Panc1 (cell line): ENCODE measurements around the gene MSH2. TPM values are rescaled to one million over a fixed set of nuclear protein-coding genes. Genes with fewer than 3 reads are reported as not detected.

Source experiments
- ATAC-seq: fragments of 200-7000 bp; cut with Tn5 transposase; 2 replicates; pipeline ENCODE4 v1.9.1; 2020; ENCODE audit warnings: mild to moderate bottlenecking, moderate library complexity
- BruUV-seq: library from RNA; stranded (reverse); fragments of 400-500 nt; replicated peaks from 2 replicates; lab custom pipeline; 2021; lab: Mats Ljungman, UMichigan
- CTCF ChIA-PET: fragments of 300-600 bp; sonication (Branson Sonifier 250); formaldehyde crosslinking; loops from one replicate; lab custom pipeline; 2022; ENCODE audit warnings: antibody characterized with exemption; lab: Charles Lee
- POLR2A ChIA-PET: fragments of 300-600 bp; sonication (Branson Sonifier 250); formaldehyde crosslinking; loops from one replicate; lab custom pipeline; 2022; ENCODE audit warnings: antibody characterized with exemption; lab: Charles Lee
- DNase-seq: peaks from one replicate; pipeline ENCODE4 v3.0.0-alpha.2; 2010; ENCODE audit warnings: low read depth, low spot score
- H3K27ac ChIP-seq: 2 replicates; pipeline ENCODE4 v1.5.1; 2011; ENCODE audit warnings: mild to moderate bottlenecking, low read length, inconsistent platforms
- H3K27me3 ChIP-seq: fragments of 200-500 bp; sonication (Bioruptor generic); 2 replicates; pipeline ENCODE4 v1.6.0; 2014; ENCODE audit warnings: low read length, inconsistent platforms; ENCODE audit not compliant: control insufficient read depth, insufficient read depth
- H3K36me3 ChIP-seq: fragments of 200-500 bp; sonication (Bioruptor generic); 2 replicates; pipeline ENCODE4 v1.5.1; 2014; ENCODE audit warnings: inconsistent platforms, mild to moderate bottlenecking, low read length, moderate library complexity; ENCODE audit not compliant: control insufficient read depth, insufficient read depth
- H3K4me1 ChIP-seq: 2 replicates; pipeline ENCODE4 v1.5.1; 2011; ENCODE audit warnings: inconsistent platforms, mild to moderate bottlenecking, low read length, moderate library complexity; ENCODE audit not compliant: control insufficient read depth, insufficient read depth
- H3K4me3 ChIP-seq, 2 experiments: 2 replicates each; pipeline ENCODE4 v1.5.1; 2011 to 2012; ENCODE audit warnings: low read depth in 2 of 2, low read length in 2 of 2, mild to moderate bottlenecking in 2 of 2, inconsistent platforms in 1 of 2, moderate library complexity in 1 of 2
- H3K9me3 ChIP-seq: fragments of 200-500 bp; sonication (Bioruptor generic); 2 replicates; pipeline ENCODE4 v1.5.1; 2014; ENCODE audit warnings: low read depth, mild to moderate bottlenecking, inconsistent platforms, low read length, moderate library complexity; ENCODE audit not compliant: control insufficient read depth, insufficient read depth
- POLR2AphosphoS5 ChIP-seq: IDR thresholded peaks from 2 replicates; pipeline ENCODE4 v1.6.1; 2012; ENCODE audit warnings: mild to moderate bottlenecking, low read depth, low read length, moderate library complexity
- SIN3A ChIP-seq: IDR thresholded peaks from 2 replicates; pipeline ENCODE4 v1.6.1; 2012; ENCODE audit warnings: low read depth, mild to moderate bottlenecking, low read length, moderate library complexity, borderline replicate concordance; ENCODE audit not compliant: insufficient read depth
- TCF7L2 ChIP-seq: IDR thresholded peaks from 2 replicates; pipeline ENCODE4 v1.6.1; 2011; ENCODE audit warnings: mild to moderate bottlenecking, low read depth, low read length, inconsistent platforms
- in situ Hi-C: cut with HindIII; loops from 2 replicates; pipeline ENCODE4 v1.10.0; 2016; ENCODE audit warnings: low sequenced_read_pairs, low pct_unique_long_range_greater_than_20kb
- intact Hi-C: fragments of 100-400 bp; cut with micrococcal nuclease; formaldehyde crosslinking; loops from one replicate; pipeline ENCODE4 v1.10.0; 2022; ENCODE audit not compliant: unreplicated experiment
- total RNA-seq: library from RNA; stranded (reverse); gene quantifications from one replicate; pipeline ENCODE4 v1.2.1, GENCODE V29; 2021; ENCODE audit not compliant: unreplicated experiment
- TF ChIP-seq, protein P1 (sequence below), 2 experiments: IDR thresholded peaks; 2 replicates each; pipeline ENCODE4 v1.6.1; 2011 to 2012; ENCODE audit warnings: low read depth in 2 of 2, control low read depth in 1 of 2, low read length in 1 of 2, mild to moderate bottlenecking in 1 of 2, moderate library complexity in 1 of 2; ENCODE audit not compliant: insufficient read depth in 1 of 2
- TF ChIP-seq, protein P2 (sequence below): fragments of 450-650 bp; IDR thresholded peaks from 2 replicates; pipeline ENCODE4 v1.5.1; 2017; ENCODE audit warnings: mild to moderate bottlenecking

Gene MSH2
- total RNA-seq, 1 experiment from 2014 or later: 72.2 TPM

DNA sequence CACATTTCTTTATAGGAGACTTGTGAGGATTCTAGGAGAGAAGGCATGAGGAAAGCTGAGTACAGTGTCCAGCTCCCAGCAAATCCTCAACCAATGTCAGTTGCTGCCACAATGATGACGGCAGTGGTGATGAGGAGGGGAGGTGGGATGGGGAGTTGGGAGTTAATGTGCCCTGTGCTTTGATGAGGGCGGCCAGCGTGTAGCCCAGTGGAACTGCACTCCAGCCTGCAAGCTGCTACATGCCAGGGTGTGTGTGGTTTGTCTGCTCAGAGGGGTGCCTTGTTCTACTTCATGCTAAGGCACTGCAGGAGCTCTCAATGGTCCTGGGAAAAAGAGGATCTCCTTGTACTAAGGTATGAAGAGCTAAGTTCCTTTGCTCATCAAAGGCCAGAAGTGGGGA is 96.1 kb downstream of the MSH2 start:
- CTCF ChIA-PET: interaction anchor here (0.5 kb wide), 1 partner anchor 150 kb away, joined by 7 read pairs; no protein-coding TSS in a partner anchor
- intact Hi-C loops (no loop called here), in situ Hi-C loops (no loop called here)
- Histone ChIP-seq H3K36me3 (no peaks in the 10 kb centered on the region), H3K27me3 (no peaks in the 10 kb centered on the region), H3K4me3 (no peak overlapping the region), H3K4me1 (no peaks in the 10 kb centered on the region), H3K9me3 (peaks cover 8% of the 10 kb centered on the region; the same call in 1 of the 2 replicates), H3K27ac (no peak overlapping the region)
- no TSS peak for BruUV-seq
- POLR2A ChIA-PET: no interaction called here
- DNase-seq (no peak), ATAC-seq (no peak)
- TF ChIP-seq SIN3A: no peak
- no peak for TF ChIP-seq POLR2AphosphoS5
- no peak for TF ChIP-seq TCF7L2
- TF ChIP-seq, protein P1, sequence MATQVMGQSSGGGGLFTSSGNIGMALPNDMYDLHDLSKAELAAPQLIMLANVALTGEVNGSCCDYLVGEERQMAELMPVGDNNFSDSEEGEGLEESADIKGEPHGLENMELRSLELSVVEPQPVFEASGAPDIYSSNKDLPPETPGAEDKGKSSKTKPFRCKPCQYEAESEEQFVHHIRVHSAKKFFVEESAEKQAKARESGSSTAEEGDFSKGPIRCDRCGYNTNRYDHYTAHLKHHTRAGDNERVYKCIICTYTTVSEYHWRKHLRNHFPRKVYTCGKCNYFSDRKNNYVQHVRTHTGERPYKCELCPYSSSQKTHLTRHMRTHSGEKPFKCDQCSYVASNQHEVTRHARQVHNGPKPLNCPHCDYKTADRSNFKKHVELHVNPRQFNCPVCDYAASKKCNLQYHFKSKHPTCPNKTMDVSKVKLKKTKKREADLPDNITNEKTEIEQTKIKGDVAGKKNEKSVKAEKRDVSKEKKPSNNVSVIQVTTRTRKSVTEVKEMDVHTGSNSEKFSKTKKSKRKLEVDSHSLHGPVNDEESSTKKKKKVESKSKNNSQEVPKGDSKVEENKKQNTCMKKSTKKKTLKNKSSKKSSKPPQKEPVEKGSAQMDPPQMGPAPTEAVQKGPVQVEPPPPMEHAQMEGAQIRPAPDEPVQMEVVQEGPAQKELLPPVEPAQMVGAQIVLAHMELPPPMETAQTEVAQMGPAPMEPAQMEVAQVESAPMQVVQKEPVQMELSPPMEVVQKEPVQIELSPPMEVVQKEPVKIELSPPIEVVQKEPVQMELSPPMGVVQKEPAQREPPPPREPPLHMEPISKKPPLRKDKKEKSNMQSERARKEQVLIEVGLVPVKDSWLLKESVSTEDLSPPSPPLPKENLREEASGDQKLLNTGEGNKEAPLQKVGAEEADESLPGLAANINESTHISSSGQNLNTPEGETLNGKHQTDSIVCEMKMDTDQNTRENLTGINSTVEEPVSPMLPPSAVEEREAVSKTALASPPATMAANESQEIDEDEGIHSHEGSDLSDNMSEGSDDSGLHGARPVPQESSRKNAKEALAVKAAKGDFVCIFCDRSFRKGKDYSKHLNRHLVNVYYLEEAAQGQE (IDR thresholded peaks at IDR 0.05; ENCODE audit: insufficient read depth in 1 of 2, low read depth in 2 of 2, low read length in 1 of 2): no peak
- TF ChIP-seq, protein P2, sequence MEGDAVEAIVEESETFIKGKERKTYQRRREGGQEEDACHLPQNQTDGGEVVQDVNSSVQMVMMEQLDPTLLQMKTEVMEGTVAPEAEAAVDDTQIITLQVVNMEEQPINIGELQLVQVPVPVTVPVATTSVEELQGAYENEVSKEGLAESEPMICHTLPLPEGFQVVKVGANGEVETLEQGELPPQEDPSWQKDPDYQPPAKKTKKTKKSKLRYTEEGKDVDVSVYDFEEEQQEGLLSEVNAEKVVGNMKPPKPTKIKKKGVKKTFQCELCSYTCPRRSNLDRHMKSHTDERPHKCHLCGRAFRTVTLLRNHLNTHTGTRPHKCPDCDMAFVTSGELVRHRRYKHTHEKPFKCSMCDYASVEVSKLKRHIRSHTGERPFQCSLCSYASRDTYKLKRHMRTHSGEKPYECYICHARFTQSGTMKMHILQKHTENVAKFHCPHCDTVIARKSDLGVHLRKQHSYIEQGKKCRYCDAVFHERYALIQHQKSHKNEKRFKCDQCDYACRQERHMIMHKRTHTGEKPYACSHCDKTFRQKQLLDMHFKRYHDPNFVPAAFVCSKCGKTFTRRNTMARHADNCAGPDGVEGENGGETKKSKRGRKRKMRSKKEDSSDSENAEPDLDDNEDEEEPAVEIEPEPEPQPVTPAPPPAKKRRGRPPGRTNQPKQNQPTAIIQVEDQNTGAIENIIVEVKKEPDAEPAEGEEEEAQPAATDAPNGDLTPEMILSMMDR: no peak

DNA sequence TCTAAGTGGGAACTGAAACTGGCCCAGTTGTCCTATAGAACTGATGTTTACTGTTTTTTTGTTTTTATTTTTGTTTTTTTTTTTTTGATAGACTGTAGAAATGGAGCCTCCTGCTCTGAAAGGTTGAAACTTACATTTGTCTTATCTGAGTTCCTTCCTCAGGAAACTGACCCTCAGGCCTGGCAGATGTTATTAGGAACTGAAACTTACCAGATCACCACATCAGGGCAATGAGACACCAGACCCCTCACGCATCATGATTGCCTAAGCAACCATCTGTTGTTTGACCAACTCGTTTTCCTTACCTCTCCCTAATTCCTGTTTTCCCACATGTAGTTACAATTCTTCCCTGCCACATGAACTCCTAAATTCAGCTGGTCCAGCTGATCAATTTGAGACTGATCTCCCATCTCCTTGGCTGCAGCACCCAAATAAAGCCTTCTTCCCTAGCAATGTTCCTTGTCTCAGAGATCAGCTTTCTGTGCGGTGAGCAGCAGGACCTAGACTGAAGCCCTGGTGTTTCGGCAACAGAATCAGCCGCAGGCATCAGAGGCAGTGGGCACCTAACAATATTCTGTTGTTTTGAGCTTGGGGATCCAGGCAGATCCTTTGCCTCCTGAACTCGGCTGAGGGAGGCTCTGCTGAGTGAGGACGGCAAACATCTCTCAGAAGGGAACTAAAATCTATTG is 96.8 kb downstream of the MSH2 start:
- in situ Hi-C loops (no loop called here), intact Hi-C loops (no loop called here)
- POLR2A ChIA-PET: no interaction called here
- Histone ChIP-seq H3K36me3 (no peaks in the 10 kb centered on the region), H3K9me3 (peaks cover 8% of the 10 kb centered on the region; the same call in 1 of the 2 replicates), H3K27ac (no peak overlapping the region), H3K4me1 (no peaks in the 10 kb centered on the region), H3K27me3 (no peaks in the 10 kb centered on the region), H3K4me3 (no peak overlapping the region)
- no peak for DNase-seq
- BruUV-seq: no TSS peak
- TF ChIP-seq, protein P1 (IDR thresholded peaks at IDR 0.05; ENCODE audit: insufficient read depth in 1 of 2, low read depth in 2 of 2, low read length in 1 of 2): no peak
- TF ChIP-seq, protein P2: no peak
- TF ChIP-seq POLR2AphosphoS5 (no peak), SIN3A (no peak)
- no peak for ATAC-seq
- CTCF ChIA-PET: no interaction called here
